Skeletal muscle tissue (tissue), 4 donors: Measurements from ENCODE around the gene MAP2K5. TPM values are rescaled to one million over a fixed set of nuclear protein-coding genes. Genes with fewer than 3 reads are reported as not detected.

Source experiments
- H3K27ac ChIP-seq: one replicate; pipeline ENCODE4 v1.7.0; 2013; ENCODE audit warnings: mild to moderate bottlenecking, low read depth, low read length, inconsistent platforms
- H3K27me3 ChIP-seq, 3 donors: one replicate each; pipeline ENCODE4 v1.7.0; 2013; ENCODE audit warnings: low read length in 3 of 3; ENCODE audit not compliant: control insufficient read depth in 3 of 3, insufficient read depth in 3 of 3
- H3K36me3 ChIP-seq, 3 donors: one replicate each; pipeline ENCODE4 v1.7.0; 2013; ENCODE audit warnings: low read length in 3 of 3; ENCODE audit not compliant: control insufficient read depth in 3 of 3, insufficient read depth in 3 of 3
- H3K4me1 ChIP-seq, 3 donors: one replicate each; pipeline ENCODE4 v1.7.0; 2013; ENCODE audit warnings: low read length in 3 of 3, mild to moderate bottlenecking in 3 of 3; ENCODE audit not compliant: control insufficient read depth in 3 of 3, insufficient read depth in 3 of 3
- H3K4me3 ChIP-seq, 3 donors: one replicate each; pipeline ENCODE4 v1.7.0; 2013; ENCODE audit warnings: low read length in 3 of 3
- H3K9ac ChIP-seq, 3 donors: one replicate each; pipeline ENCODE4 v1.7.0; 2013; ENCODE audit warnings: low read length in 3 of 3, mild to moderate bottlenecking in 3 of 3, moderate library complexity in 2 of 3, low read depth in 1 of 3
- H3K9me3 ChIP-seq, 3 donors: one replicate each; pipeline ENCODE4 v1.7.0; 2013; ENCODE audit warnings: low read length in 3 of 3; ENCODE audit not compliant: control insufficient read depth in 3 of 3
- total RNA-seq: library from RNA; depleted of rRNA; stranded (reverse); fragments of >200 nt; gene quantifications from one replicate; pipeline ENCODE4 v1.2.3, GENCODE V29; 2014
- donor health status: Osteomylitis.

MAP2K5 gene
- total RNA-seq, 1 donor from 2014 or later: 19.3 TPM

- no peaks in the 10 kb centered on the region for H3K36me3 ChIP-seq
- H3K4me3 ChIP-seq: no peak overlapping the region
- peaks cover 0 to 2% (median 0%) of the 10 kb centered on the region in 3 donors for H3K9me3 ChIP-seq
- no peak overlapping the region for H3K27ac ChIP-seq
- H3K9ac ChIP-seq: no peak overlapping the region
- no peaks in the 10 kb centered on the region for H3K27me3 ChIP-seq
- no peaks in the 10 kb centered on the region for H3K4me1 ChIP-seq
These were observed 248.3 kb downstream of the MAP2K5 start for GRCh38 chr15:67790610-67791319.

DNA sequence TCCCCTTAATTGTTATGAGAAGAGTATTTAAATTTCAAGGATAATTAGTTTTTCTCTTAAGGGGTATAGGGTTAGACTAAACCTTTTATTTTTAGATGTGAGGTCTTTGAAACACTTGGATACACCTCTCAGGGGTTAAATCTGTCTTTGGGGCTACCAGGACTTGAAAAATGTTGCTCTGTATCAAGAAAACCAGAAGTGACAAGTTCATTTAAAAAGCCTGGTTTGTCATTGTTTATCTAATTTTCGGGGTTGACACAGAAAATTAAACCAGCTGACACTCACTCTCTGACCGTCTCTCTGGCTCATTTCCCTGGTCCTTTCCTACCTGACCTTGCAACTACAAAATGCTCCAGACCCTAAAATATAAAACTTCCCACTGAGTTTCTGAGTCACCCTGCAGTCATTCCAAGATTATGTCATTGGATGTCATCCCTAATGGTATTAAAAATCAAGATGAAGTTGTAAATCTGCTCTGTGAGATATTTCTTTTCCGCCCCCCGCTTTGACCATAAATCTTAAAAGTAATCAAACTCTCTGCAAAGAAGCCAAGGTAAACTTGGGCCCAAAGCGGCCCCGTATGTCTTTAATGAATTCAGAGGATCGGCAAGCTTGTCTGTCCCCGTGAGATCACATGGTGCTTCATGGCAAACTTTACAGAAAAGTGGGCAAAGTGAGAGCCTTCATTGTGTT, 249.9 kb downstream of the MAP2K5 start:
- no peak overlapping the region for H3K4me3 ChIP-seq
- H3K27me3 ChIP-seq: no peaks in the 10 kb centered on the region
- no peak overlapping the region for H3K27ac ChIP-seq

GRCh38 chr15:67794832-67795574, 252.5 kb downstream of the MAP2K5 start:
- H3K4me1 ChIP-seq: peaks cover 0 to 2% (median 0%) of the 10 kb centered on the region in 3 donors

More for the DNA sequence above, 249.9 kb downstream of the MAP2K5 start:
- peaks cover 0 to 2% (median 0%) of the 10 kb centered on the region in 3 donors for H3K36me3 ChIP-seq
- no peak overlapping the region for H3K9ac ChIP-seq
- peaks cover 0 to 2% (median 0%) of the 10 kb centered on the region in 3 donors for H3K4me1 ChIP-seq
- peaks cover 0 to 2% (median 0%) of the 10 kb centered on the region in 3 donors for H3K9me3 ChIP-seq

GRCh38 chr15:67796196-67797127, 254.0 kb downstream of the MAP2K5 start:
- Histone ChIP-seq H3K27me3 (no peaks in the 10 kb centered on the region), H3K9ac (no peak overlapping the region), H3K9me3 (peaks cover 0 to 2% (median 0%) of the 10 kb centered on the region in 3 donors), H3K4me1 (peaks cover 0 to 2% (median 0%) of the 10 kb centered on the region in 3 donors), H3K27ac (no peak overlapping the region), H3K36me3 (peaks cover 0 to 5% (median 3%) of the 10 kb centered on the region in 3 donors), H3K4me3 (no peak overlapping the region)

More at GRCh38 chr15:67794832-67795574, 252.5 kb downstream of the MAP2K5 start:
- Histone ChIP-seq H3K9me3 (peaks cover 0 to 2% (median 0%) of the 10 kb centered on the region in 3 donors), H3K27ac (no peak overlapping the region), H3K4me3 (no peak overlapping the region), H3K9ac (no peak overlapping the region), H3K27me3 (no peaks in the 10 kb centered on the region), H3K36me3 (peaks cover 0 to 3% (median 2%) of the 10 kb centered on the region in 3 donors)

DNA sequence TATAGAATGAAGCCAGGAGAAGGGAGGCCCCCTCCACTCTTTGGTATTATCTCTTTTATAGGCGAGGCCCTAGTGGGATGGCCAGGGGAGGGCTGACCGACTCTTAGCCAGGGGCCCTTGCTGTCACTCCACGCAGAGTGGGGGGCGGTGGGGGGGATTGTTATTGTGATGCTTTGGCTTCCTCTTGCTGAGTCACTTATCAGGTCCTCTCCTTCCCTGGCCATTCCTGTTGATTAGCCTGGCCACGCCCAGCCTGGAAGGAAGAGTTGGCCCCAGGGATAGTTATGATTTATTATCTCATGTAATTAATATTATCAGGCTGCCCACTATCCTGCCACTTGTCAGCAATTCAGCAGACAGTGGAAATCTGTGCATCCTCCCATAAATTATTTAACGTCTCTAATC, 257.3 kb downstream of the MAP2K5 start:
- Histone ChIP-seq H3K36me3 (peaks cover 0 to 8% (median 3%) of the 10 kb centered on the region in 3 donors), H3K9ac (no peak overlapping the region), H3K27me3 (no peaks in the 10 kb centered on the region), H3K27ac (no peak overlapping the region), H3K4me3 (no peak overlapping the region), H3K9me3 (peaks cover 0 to 2% (median 0%) of the 10 kb centered on the region in 3 donors), H3K4me1 (peaks cover 0 to 2% (median 0%) of the 10 kb centered on the region in 3 donors)

- Histone ChIP-seq H3K4me3 (no peak overlapping the region), H3K36me3 (peaks cover 0 to 8% (median 3%) of the 10 kb centered on the region in 3 donors), H3K27me3 (no peaks in the 10 kb centered on the region), H3K9me3 (no peaks in the 10 kb centered on the region), H3K4me1 (peaks cover 0 to 2% (median 0%) of the 10 kb centered on the region in 3 donors), H3K9ac (no peak overlapping the region), H3K27ac (no peak overlapping the region)
These were observed 258.6 kb downstream of the MAP2K5 start for GRCh38 chr15:67801142-67801541.

- Histone ChIP-seq H3K27ac (no peak overlapping the region), H3K4me3 (no peak overlapping the region), H3K36me3 (peaks cover 0 to 8% (median 3%) of the 10 kb centered on the region in 3 donors), H3K27me3 (no peaks in the 10 kb centered on the region), H3K9ac (no peak overlapping the region), H3K4me1 (no peaks in the 10 kb centered on the region), H3K9me3 (no peaks in the 10 kb centered on the region)
These were observed 259.7 kb downstream of the MAP2K5 start for GRCh38 chr15:67801926-67802914.

DNA sequence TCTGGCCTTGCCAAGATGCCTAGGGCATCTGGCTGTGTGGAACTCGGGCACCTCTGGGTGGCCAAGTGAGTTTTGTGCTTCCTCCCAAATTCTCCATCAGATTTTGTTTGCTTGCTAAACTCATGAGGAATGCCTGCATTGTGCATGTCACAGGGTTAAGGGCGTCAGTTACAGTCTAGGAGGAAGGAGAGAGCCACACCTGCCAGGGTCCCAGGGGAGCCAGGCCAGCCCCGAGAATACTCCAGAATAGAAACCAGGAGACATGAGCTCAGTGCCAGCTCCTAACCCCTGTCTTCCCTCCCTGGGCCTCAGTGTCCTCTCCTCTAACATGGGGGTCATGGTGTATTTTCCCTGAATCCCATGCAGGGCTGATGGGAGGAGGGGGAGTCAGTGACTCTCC, 260.8 kb downstream of the MAP2K5 start:
- H3K9me3 ChIP-seq: no peaks in the 10 kb centered on the region
- peaks cover under 1 to 13% (median 2%) of the 10 kb centered on the region in 3 donors for H3K36me3 ChIP-seq
- H3K27me3 ChIP-seq: no peaks in the 10 kb centered on the region
- no peaks in the 10 kb centered on the region for H3K4me1 ChIP-seq
- H3K4me3 ChIP-seq: no peak overlapping the region
- H3K9ac ChIP-seq: no peak overlapping the region
- H3K27ac ChIP-seq: no peak overlapping the region
